ENCODE results near the gene IDI2. TPM values are rescaled to one million over a fixed set of nuclear protein-coding genes. Genes with fewer than 3 reads are reported as not detected.
"Not testable (repeated sequence)": the region's sequence is repeated elsewhere in the genome, so short reads cannot be mapped to it uniquely, and the experiment has no call there.

Gene IDI2
- total RNA-seq, 1 experiment from 2014 or later: not detected

GRCh38 chr10:1047937-1048336 lies 22.3 kb upstream of the IDI2 start:
- no peak for DNase-seq (ENCODE audit: low read depth)

GRCh38 chr10:1045415-1045814 lies 19.8 kb upstream of the IDI2 start:
- DNase-seq (ENCODE audit: low read depth): no peak

GRCh38 chr10:1044964-1045363 lies 19.3 kb upstream of the IDI2 start:
- DNase-seq (ENCODE audit: low read depth): no peak

- DNase-seq (ENCODE audit: low read depth): no peak
Observed at GRCh38 chr10:1044146-1044545, 18.5 kb upstream of the IDI2 start.

GRCh38 chr10:1043532-1043995 lies 17.9 kb upstream of the IDI2 start:
- DNase-seq (ENCODE audit: low read depth): no peak

- no peak for DNase-seq (ENCODE audit: low read depth)
Observed at GRCh38 chr10:1041514-1041913, 15.9 kb upstream of the IDI2 start.

- no peak for DNase-seq (ENCODE audit: low read depth)
Observed at GRCh38 chr10:1040133-1040532, 14.5 kb upstream of the IDI2 start.

- not testable (repeated sequence) for DNase-seq (ENCODE audit: low read depth)
Observed at GRCh38 chr10:1038769-1039168, 13.1 kb upstream of the IDI2 start.

- DNase-seq (ENCODE audit: low read depth): no peak
Observed at GRCh38 chr10:1037098-1037497, 11.4 kb upstream of the IDI2 start.

GRCh38 chr10:1036341-1036791 lies 10.7 kb upstream of the IDI2 start:
- DNase-seq (ENCODE audit: low read depth): peak; percentile 33

GRCh38 chr10:1035201-1035600 lies 9.5 kb upstream of the IDI2 start:
- no peak for DNase-seq (ENCODE audit: low read depth)

- DNase-seq (ENCODE audit: low read depth): no peak
Observed at GRCh38 chr10:1034758-1035157, 9.1 kb upstream of the IDI2 start.

GRCh38 chr10:1033601-1034000 lies 7.9 kb upstream of the IDI2 start:
- no peak for DNase-seq (ENCODE audit: low read depth)

- DNase-seq (ENCODE audit: low read depth): no peak
Observed at GRCh38 chr10:1029838-1030237, 4.2 kb upstream of the IDI2 start.

- no peak for DNase-seq (ENCODE audit: low read depth)
Observed at GRCh38 chr10:1026578-1026977, 919 bp upstream of the IDI2 start.

- DNase-seq (ENCODE audit: low read depth): no peak
Observed at GRCh38 chr10:1024103-1024502, 1.6 kb downstream of the IDI2 start.

GRCh38 chr10:1022413-1022812 lies 3.2 kb downstream of the IDI2 start:
- DNase-seq (ENCODE audit: low read depth): no peak

- no peak for DNase-seq (ENCODE audit: low read depth)
Observed at GRCh38 chr10:1020958-1021357, 4.7 kb downstream of the IDI2 start.

- no peak for DNase-seq (ENCODE audit: low read depth)
Observed at GRCh38 chr10:1020460-1020859, 5.2 kb downstream of the IDI2 start.

- DNase-seq (ENCODE audit: low read depth): no peak
Observed at GRCh38 chr10:1019362-1019761, 6.3 kb downstream of the IDI2 start.

GRCh38 chr10:1015688-1016087 lies 10.0 kb downstream of the IDI2 start:
- no peak for DNase-seq (ENCODE audit: low read depth)

GRCh38 chr10:1011696-1012095 lies 14.0 kb downstream of the IDI2 start:
- no peak for DNase-seq (ENCODE audit: low read depth)

- DNase-seq (ENCODE audit: low read depth): no peak
Observed at GRCh38 chr10:1010703-1011102, 15.0 kb downstream of the IDI2 start.

GRCh38 chr10:1009947-1010346 lies 15.7 kb downstream of the IDI2 start:
- not testable (repeated sequence) for DNase-seq (ENCODE audit: low read depth)

- no peak for DNase-seq (ENCODE audit: low read depth)
Observed at GRCh38 chr10:1009071-1009494, 16.6 kb downstream of the IDI2 start.

All from Daoy (cell line).